HepG2 (cell line): Measurements from ENCODE around the gene LRRN1. TPM values are rescaled to one million over a fixed set of nuclear protein-coding genes. Genes with fewer than 3 reads are reported as not detected.

Experiments used
- ATAC-seq: fragments of 200-7000 bp; cut with Tn5 transposase; 3 replicates; pipeline ENCODE4 v1.9.1; 2020; ENCODE audit warnings: mild to moderate bottlenecking, moderate library complexity
- BruUV-seq: library from RNA; stranded (reverse); fragments of 400-500 nt; replicated peaks from 2 replicates; lab custom pipeline; 2021; lab: Mats Ljungman, UMichigan
- CTCF ChIA-PET: fragments of 300-600 bp; formaldehyde crosslinking; extraction: SDS; loops from one replicate; lab custom pipeline; 2021; ENCODE audit warnings: low total read pairs, inconsistent platforms, low intra/inter-chr PET ratio; lab: Yijun Ruan, JAX
- POLR2A ChIA-PET: fragments of 350-600 bp; sonication (Branson Sonifier 250); formaldehyde crosslinking; loops from one replicate; lab custom pipeline; 2020; ENCODE audit warnings: antibody characterized with exemption, inconsistent platforms; lab: Yijun Ruan, JAX
- DNase-seq: peaks from one replicate; pipeline ENCODE4 v3.0.0-alpha.2; 2015; ENCODE audit warnings: low spot score
- FAIRE-seq: peaks from 3 replicates; lab custom pipeline; 2011; peaks lifted over from hg19 to GRCh38; lab: Jason Lieb, UNC
- H2AFZ ChIP-seq: one replicate; pipeline ENCODE4 v1.6.1; 2011; ENCODE audit warnings: low read length, inconsistent platforms
- H3K27ac ChIP-seq: fragments of 300-600 bp; 3 replicates; pipeline ENCODE4 v1.8.0; 2011; ENCODE audit warnings: mixed run types, mild to moderate bottlenecking, mixed read lengths, low read length, inconsistent platforms; ENCODE audit not compliant: insufficient read depth; ENCODE audit errors: extremely low read length
- H3K27me3 ChIP-seq, 2 experiments: fragments of 200-600 bp in 1 of 2; 2 replicates in 1 of 2; 3 replicates in 1 of 2; pipeline versions ENCODE4 v1.6.0 to v1.8.0; 2011; ENCODE audit warnings: low read length in 2 of 2, mild to moderate bottlenecking in 2 of 2, moderate library complexity in 2 of 2, inconsistent platforms in 1 of 2; ENCODE audit not compliant: insufficient read depth in 2 of 2, control insufficient read depth in 1 of 2
- H3K36me3 ChIP-seq, 2 experiments: fragments of 200-600 bp in 1 of 2; replicated peaks in 1 of 2; 2 replicates in 1 of 2; 3 replicates in 1 of 2; pipeline versions ENCODE4 v1.5.1 to v1.8.0; 2011; ENCODE audit warnings: low read length in 2 of 2, inconsistent platforms in 1 of 2; ENCODE audit not compliant: insufficient read depth in 2 of 2, control insufficient read depth in 1 of 2
- H3K4me1 ChIP-seq: 2 replicates; pipeline ENCODE4 v1.5.1; 2012; ENCODE audit warnings: low read length, inconsistent platforms; ENCODE audit not compliant: insufficient read depth
- H3K4me2 ChIP-seq: 2 replicates; pipeline ENCODE4 v1.6.0; 2011; ENCODE audit warnings: low read depth, low read length, inconsistent platforms
- H3K4me3 ChIP-seq, 3 experiments: fragments of 200-600 bp in 1 of 3; sonication (generic), shearing (Covaris generic) in 1 of 3; replicated peaks in 1 of 3; 2 replicates each; pipeline ENCODE4 v1.5.1; 2011 to 2016; ENCODE audit warnings: low read length in 3 of 3, inconsistent platforms in 2 of 3, low read depth in 2 of 3, mild to moderate bottlenecking in 2 of 3, control low read depth in 1 of 3, mixed read lengths in 1 of 3; ENCODE audit not compliant: insufficient read depth in 1 of 3
- H3K79me2 ChIP-seq: one replicate; pipeline ENCODE4 v1.6.1; 2011; ENCODE audit warnings: low read length, inconsistent platforms; ENCODE audit not compliant: insufficient read depth
- H3K9ac ChIP-seq: 2 replicates; pipeline ENCODE4 v1.6.0; 2011; ENCODE audit warnings: mild to moderate bottlenecking, low read depth, low read length, inconsistent platforms; ENCODE audit not compliant: insufficient read depth
- H3K9me3 ChIP-seq: 2 replicates; pipeline ENCODE4 v1.5.1; 2012; ENCODE audit warnings: mild to moderate bottlenecking, low read length
- H4K20me1 ChIP-seq: 2 replicates; pipeline ENCODE4 v1.6.0; 2011; ENCODE audit warnings: inconsistent platforms, mild to moderate bottlenecking, low read length, moderate library complexity; ENCODE audit not compliant: insufficient read depth
- DMAP1 ChIP-seq: IDR thresholded peaks from 2 replicates; pipeline ENCODE4 v1.6.1; 2016
- FOXJ3 ChIP-seq: sonication (generic); formaldehyde crosslinking; IDR thresholded peaks from 2 replicates; pipeline ENCODE4 v1.4.0; 2020; ENCODE audit warnings: missing genetic modification reagents, mild to moderate bottlenecking, borderline replicate concordance
- MTF2 ChIP-seq: sonication (generic); formaldehyde crosslinking; IDR thresholded peaks from 2 replicates; pipeline ENCODE4 v1.5.0; 2020; ENCODE audit warnings: missing genetic modification reagents, borderline replicate concordance
- TEAD2 ChIP-seq: sonication (generic); formaldehyde crosslinking; IDR thresholded peaks from 2 replicates; pipeline ENCODE4 v1.9.0; 2021; ENCODE audit warnings: missing genetic modification reagents
- ZBTB39 ChIP-seq: sonication (generic); formaldehyde crosslinking; IDR thresholded peaks from 2 replicates; pipeline ENCODE4 v1.5.0; 2020; ENCODE audit warnings: missing genetic modification reagents
- ZBTB7A ChIP-seq: sonication (generic); formaldehyde crosslinking; IDR thresholded peaks from 2 replicates; pipeline ENCODE4 v1.8.0; 2022; ENCODE audit warnings: mild to moderate bottlenecking, missing genetic modification reagents
- ZNF264 ChIP-seq: sonication (generic); formaldehyde crosslinking; IDR thresholded peaks from 2 replicates; pipeline ENCODE4 v1.4.0; 2020; ENCODE audit warnings: missing genetic modification reagents
- ZNF501 ChIP-seq: sonication (generic); formaldehyde crosslinking; IDR thresholded peaks from 2 replicates; pipeline ENCODE4 v1.5.1; 2020; ENCODE audit warnings: mild to moderate bottlenecking, moderate library complexity, missing genetic modification reagents
- ZNF503 ChIP-seq: sonication (generic); formaldehyde crosslinking; IDR thresholded peaks from 2 replicates; pipeline ENCODE4 v1.4.0; 2020; ENCODE audit warnings: missing genetic modification reagents
- WGBS: methylation state at CpG from one replicate; pipeline ENCODE4 v1.1.6; 2017; ENCODE audit warnings: low lambda C conversion rate; 5-methylcytosine and 5-hydroxymethylcytosine counted together
- in situ Hi-C: cut with HindIII; loops from 2 replicates; pipeline ENCODE4 v1.10.0; 2017; ENCODE audit warnings: low pct_unique_long_range_greater_than_20kb; ENCODE audit not compliant: extremely low pct_ligation_motif_present
- intact Hi-C: fragments of 100-400 bp; cut with micrococcal nuclease; formaldehyde crosslinking; loops from one replicate; pipeline ENCODE4 v1.10.0; 2022; ENCODE audit not compliant: unreplicated experiment
- polyA plus RNA-seq, 8 experiments: library from polyadenylated mRNA; depleted of rRNA in 3 of 8; stranded (reverse) in 7 of 8; unstranded in 1 of 8; fragments of >200 nt; fragmentation: Illumina TruSeq in 4 of 8; extraction: Trizol in 4 of 8; gene quantifications; 2 replicates each; pipeline versions ENCODE4 v1.2.1 to v1.2.3, GENCODE V29; 2011 to 2016; ENCODE audit warnings: low read depth in 4 of 8, missing spikeins in 1 of 8, mixed read lengths in 1 of 8; ENCODE audit not compliant: insufficient read depth in 1 of 8
- total RNA-seq, 5 experiments: library from RNA; depleted of rRNA; stranded (reverse); fragments of >200 nt; fragmentation: Illumina TruSeq; extraction: Trizol; gene quantifications; 2 replicates each; pipeline ENCODE4 v1.2.3, GENCODE V29; 2016; ENCODE audit warnings: low read depth in 1 of 5

LRRN1 gene
- total and polyA plus RNA-seq, 2 of the 13 experiments (the other 11 are each of a cell fraction or from before 2014, with no cell fraction given) = not detected

GRCh38 chr3:3766140-3766539 is 33.1 kb upstream of the LRRN1 start:
- Histone ChIP-seq H3K36me3 (no peaks in the 10 kb centered on the region), H3K79me2 (no peaks in the 10 kb centered on the region), H4K20me1 (no peaks in the 10 kb centered on the region), H3K9ac (no peak overlapping the region), H2AFZ (no peak overlapping the region), H3K27me3 (no peaks in the 10 kb centered on the region), H3K9me3 (no peaks in the 10 kb centered on the region), H3K4me3 (no peak overlapping the region), H3K27ac (no peak overlapping the region), H3K4me2 (no peak overlapping the region), H3K4me1 (no peaks in the 10 kb centered on the region)
- POLR2A ChIA-PET = no interaction called here
- TF ChIP-seq ZNF264 (CRISPR knock-in tag) (no peak), DMAP1 (CRISPR knock-in tag) (no peak), TEAD2 (CRISPR knock-in tag) (no peak), MTF2 (no peak), FOXJ3 (CRISPR knock-in tag) (no peak), ZBTB7A (CRISPR knock-in tag) (no peak), ZNF503 (CRISPR knock-in tag) (no peak), ZBTB39 (CRISPR knock-in tag) (no peak), ZNF501 (no peak)
- FAIRE-seq (no peak), ATAC-seq (no peak), DNase-seq (no peak)
- 0% methylated on average over 1 of the region's 1 CpG for WGBS
- no TSS peak for BruUV-seq
- in situ Hi-C loops = no loop called here
- CTCF ChIA-PET = no interaction called here
- intact Hi-C loops = no loop called here
